Measurements from ENCODE around the gene POLR2B. TPM values are rescaled to one million over a fixed set of nuclear protein-coding genes. Genes with fewer than 3 reads are reported as not detected.

POLR2B gene
- total RNA-seq, 2 experiments from 2014 or later: 70.0 to 72.5 TPM

DNA sequence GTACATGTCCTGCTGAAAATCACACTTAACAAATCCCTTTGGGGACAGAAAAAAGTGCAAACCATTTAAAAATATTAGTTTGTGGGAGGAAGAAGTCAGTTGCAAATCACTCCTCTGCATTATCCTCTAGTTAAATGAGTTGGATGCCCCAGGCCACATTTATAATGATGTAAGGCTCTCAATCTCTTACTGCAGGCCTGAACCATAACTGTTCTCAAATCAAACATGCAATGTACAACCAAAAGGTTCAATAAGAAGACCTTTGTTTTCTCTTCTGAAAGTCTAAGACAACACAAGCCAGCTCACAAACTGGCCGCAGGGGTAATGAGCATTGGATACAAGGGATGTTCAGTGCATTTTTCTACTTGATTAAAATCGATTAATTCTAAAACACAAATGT, 91.8 kb downstream of the POLR2B start:
- no peaks in the 10 kb centered on the region for H3K4me1 ChIP-seq (ENCODE audit: insufficient read depth, low read length)
- Mint-ChIP-seq H3K27ac (no peak overlapping the region), H3K27me3 (peaks cover 6% of the 10 kb centered on the region), H3K36me3 (ENCODE audit: low read depth) (no peaks in the 10 kb centered on the region), H3K9me3 (no peaks in the 10 kb centered on the region), H3K4me1 (ENCODE audit: low read depth) (no peaks in the 10 kb centered on the region), H3K4me3 (no peak overlapping the region)
- ATAC-seq (ENCODE audit: poor library complexity) (no peak), DNase-seq (no peak)
- H3K27ac ChIP-seq (ENCODE audit: low read depth in 1 of 2, low read length in 2 of 2): no peak overlapping the region
- H3K9me3 ChIP-seq (ENCODE audit: control insufficient read depth in 1 of 2, insufficient read depth in 1 of 2, low read length in 2 of 2): no peaks in the 10 kb centered on the region
- H3K4me3 ChIP-seq (ENCODE audit: low read length): no peak overlapping the region
- ChIA-PET CTCF (no interaction called here), POLR2A (no interaction called here)
- H3K36me3 ChIP-seq (ENCODE audit: insufficient read depth, low read length): no peaks in the 10 kb centered on the region
- TF ChIP-seq, protein P1, sequence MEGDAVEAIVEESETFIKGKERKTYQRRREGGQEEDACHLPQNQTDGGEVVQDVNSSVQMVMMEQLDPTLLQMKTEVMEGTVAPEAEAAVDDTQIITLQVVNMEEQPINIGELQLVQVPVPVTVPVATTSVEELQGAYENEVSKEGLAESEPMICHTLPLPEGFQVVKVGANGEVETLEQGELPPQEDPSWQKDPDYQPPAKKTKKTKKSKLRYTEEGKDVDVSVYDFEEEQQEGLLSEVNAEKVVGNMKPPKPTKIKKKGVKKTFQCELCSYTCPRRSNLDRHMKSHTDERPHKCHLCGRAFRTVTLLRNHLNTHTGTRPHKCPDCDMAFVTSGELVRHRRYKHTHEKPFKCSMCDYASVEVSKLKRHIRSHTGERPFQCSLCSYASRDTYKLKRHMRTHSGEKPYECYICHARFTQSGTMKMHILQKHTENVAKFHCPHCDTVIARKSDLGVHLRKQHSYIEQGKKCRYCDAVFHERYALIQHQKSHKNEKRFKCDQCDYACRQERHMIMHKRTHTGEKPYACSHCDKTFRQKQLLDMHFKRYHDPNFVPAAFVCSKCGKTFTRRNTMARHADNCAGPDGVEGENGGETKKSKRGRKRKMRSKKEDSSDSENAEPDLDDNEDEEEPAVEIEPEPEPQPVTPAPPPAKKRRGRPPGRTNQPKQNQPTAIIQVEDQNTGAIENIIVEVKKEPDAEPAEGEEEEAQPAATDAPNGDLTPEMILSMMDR (IDR thresholded peaks at IDR 0.05): no peak
- intact Hi-C loops (cut with DNase I, micrococcal nuclease): no loop called here
- H3K27me3 ChIP-seq (ENCODE audit: control insufficient read depth in 1 of 2, insufficient read depth in 2 of 2, low read length in 2 of 2): no peaks in the 10 kb centered on the region

DNA sequence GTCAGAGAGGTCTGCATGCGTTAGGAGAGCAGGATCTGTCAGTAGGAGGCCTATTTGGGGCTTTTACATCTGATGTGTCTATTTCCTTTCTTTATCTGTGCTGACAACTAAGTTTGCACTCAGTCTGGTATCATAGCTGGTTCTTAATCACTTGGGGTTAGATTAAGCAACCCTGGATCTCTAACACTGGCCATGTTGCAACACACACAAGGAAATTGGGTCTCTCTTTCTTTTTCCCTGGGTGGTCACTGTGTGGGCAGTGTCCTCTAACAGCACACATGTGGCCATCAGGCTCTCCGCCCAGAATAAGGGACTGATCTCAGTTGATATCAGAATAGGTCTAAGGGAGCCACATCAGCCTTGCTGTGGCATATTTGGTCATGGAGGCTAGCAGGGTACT, 92.6 kb downstream of the POLR2B start:
- Mint-ChIP-seq H3K27me3 (peaks cover 6% of the 10 kb centered on the region), H3K4me1 (ENCODE audit: low read depth) (no peaks in the 10 kb centered on the region), H3K9me3 (no peaks in the 10 kb centered on the region), H3K27ac (no peak overlapping the region), H3K36me3 (ENCODE audit: low read depth) (no peaks in the 10 kb centered on the region), H3K4me3 (no peak overlapping the region)
- CTCF ChIA-PET: no interaction called here
- DNase-seq: no peak
- TF ChIP-seq, protein P1 (IDR thresholded peaks at IDR 0.05): no peak
- Histone ChIP-seq H3K9me3 (ENCODE audit: control insufficient read depth in 1 of 2, insufficient read depth in 1 of 2, low read length in 2 of 2) (no peaks in the 10 kb centered on the region), H3K4me1 (ENCODE audit: insufficient read depth, low read length) (no peaks in the 10 kb centered on the region), H3K27ac (ENCODE audit: low read depth in 1 of 2, low read length in 2 of 2) (no peak overlapping the region), H3K36me3 (ENCODE audit: insufficient read depth, low read length) (no peaks in the 10 kb centered on the region), H3K27me3 (ENCODE audit: control insufficient read depth in 1 of 2, insufficient read depth in 2 of 2, low read length in 2 of 2) (no peaks in the 10 kb centered on the region), H3K4me3 (ENCODE audit: low read length) (no peak overlapping the region)
- intact Hi-C loops (cut with DNase I, micrococcal nuclease): no loop called here
- no peak for ATAC-seq (ENCODE audit: poor library complexity)
- POLR2A ChIA-PET: no interaction called here

DNA sequence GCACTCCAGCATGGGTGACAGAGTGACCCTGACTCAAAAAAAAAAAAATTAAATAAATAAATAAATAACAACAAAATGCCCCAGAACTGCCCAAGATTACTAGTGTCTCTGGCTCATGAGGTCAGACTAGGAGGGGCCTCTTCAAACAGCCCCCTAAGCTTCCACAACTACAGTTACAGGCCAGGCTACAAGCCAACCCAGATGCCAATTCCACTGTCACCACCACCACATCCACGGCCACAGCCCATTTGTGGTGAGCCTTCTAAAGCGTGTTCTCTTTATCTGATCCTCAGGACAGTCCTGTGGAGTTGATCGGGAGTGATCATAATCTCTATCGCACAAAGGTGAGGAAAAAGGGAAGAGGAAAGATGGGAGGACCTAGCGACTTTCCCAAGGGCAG, 94.9 kb downstream of the POLR2B start:
- no peaks in the 10 kb centered on the region for H3K36me3 Mint-ChIP-seq (ENCODE audit: low read depth)
- H3K27me3 ChIP-seq (ENCODE audit: control insufficient read depth in 1 of 2, insufficient read depth in 2 of 2, low read length in 2 of 2): no peaks in the 10 kb centered on the region
- peaks cover 16% of the 10 kb centered on the region for H3K27me3 Mint-ChIP-seq
- POLR2A ChIA-PET: no interaction called here
- TF ChIP-seq, protein P1 (IDR thresholded peaks at IDR 0.05): no peak
- ATAC-seq (ENCODE audit: poor library complexity): no peak
- no peak overlapping the region for H3K27ac ChIP-seq (ENCODE audit: low read depth in 1 of 2, low read length in 2 of 2)
- intact Hi-C loops (cut with DNase I, micrococcal nuclease): no loop called here
- no peak overlapping the region for H3K4me3 Mint-ChIP-seq
- CTCF ChIA-PET: no interaction called here
- no peaks in the 10 kb centered on the region for H3K9me3 Mint-ChIP-seq
- no peaks in the 10 kb centered on the region for H3K4me1 Mint-ChIP-seq (ENCODE audit: low read depth)
- H3K4me3 ChIP-seq (ENCODE audit: low read length): no peak overlapping the region
- H3K36me3 ChIP-seq (ENCODE audit: insufficient read depth, low read length): no peaks in the 10 kb centered on the region
- no peaks in the 10 kb centered on the region for H3K9me3 ChIP-seq (ENCODE audit: control insufficient read depth in 1 of 2, insufficient read depth in 1 of 2, low read length in 2 of 2)
- no peak for DNase-seq
- no peaks in the 10 kb centered on the region for H3K4me1 ChIP-seq (ENCODE audit: insufficient read depth, low read length)
- no peak overlapping the region for H3K27ac Mint-ChIP-seq
